NT2/D1 (cell line): ENCODE data around the gene F2RL1.

Source experiments
- DNase-seq: peaks from one replicate; pipeline ENCODE4 v3.0.0-alpha.2; 2011; ENCODE audit warnings: low read depth, low spot score
- H3K27me3 ChIP-seq: 2 replicates; pipeline ENCODE4 v1.6.0; 2011; ENCODE audit warnings: mild to moderate bottlenecking; ENCODE audit not compliant: insufficient read length, insufficient read depth
- H3K36me3 ChIP-seq: 2 replicates; pipeline ENCODE4 v1.6.1; 2011; ENCODE audit warnings: mild to moderate bottlenecking, low read length, mixed read lengths; ENCODE audit not compliant: insufficient read depth, insufficient read length
- H3K4me1 ChIP-seq: 2 replicates; pipeline ENCODE4 v1.5.1; 2011; ENCODE audit not compliant: insufficient read depth, insufficient read length
- H3K4me3 ChIP-seq: 2 replicates; pipeline ENCODE4 v1.5.1; 2011; ENCODE audit warnings: low read depth; ENCODE audit not compliant: insufficient read length
- H3K9ac ChIP-seq: 2 replicates; pipeline ENCODE4 v1.6.0; 2011; ENCODE audit warnings: low read depth; ENCODE audit not compliant: insufficient read length
- H3K9me3 ChIP-seq: 2 replicates; pipeline ENCODE4 v1.5.1; 2011; ENCODE audit warnings: mild to moderate bottlenecking, low read length; ENCODE audit not compliant: insufficient read depth
- SUZ12 ChIP-seq: IDR thresholded peaks from 2 replicates; pipeline ENCODE4 v1.6.1; 2011; ENCODE audit not compliant: insufficient read length, insufficient read depth; ENCODE audit errors: extremely low read depth
- YY1 ChIP-seq: IDR thresholded peaks from 2 replicates; pipeline ENCODE4 v1.6.1; 2011; ENCODE audit not compliant: insufficient read length, insufficient read depth
- ZNF274 ChIP-seq: IDR thresholded peaks from 2 replicates; pipeline ENCODE4 v1.6.1; 2011; ENCODE audit warnings: mild to moderate bottlenecking, low read depth, low read length

The F2RL1 gene

GRCh38 chr5:76838481-76839261, 19.8 kb downstream of the F2RL1 start:
- Histone ChIP-seq H3K9ac (no peak overlapping the region), H3K4me1 (no peaks in the 10 kb centered on the region), H3K36me3 (peaks cover 11% of the 10 kb centered on the region), H3K9me3 (no peaks in the 10 kb centered on the region), H3K4me3 (no peak overlapping the region), H3K27me3 (no peaks in the 10 kb centered on the region)
- DNase-seq, result no peak
- TF ChIP-seq YY1 (no peak), ZNF274 (no peak), SUZ12 (no peak)

- Histone ChIP-seq H3K36me3 (peaks cover 2% of the 10 kb centered on the region), H3K4me3 (no peak overlapping the region), H3K27me3 (no peaks in the 10 kb centered on the region), H3K9me3 (peaks cover 7% of the 10 kb centered on the region; the same call in 1 of the 2 replicates), H3K9ac (no peak overlapping the region), H3K4me1 (no peaks in the 10 kb centered on the region)
- DNase-seq, result no peak
- TF ChIP-seq YY1 (no peak), SUZ12 (no peak), ZNF274 (no peak)
Observed at GRCh38 chr5:76841361-76841760, 22.5 kb downstream of the F2RL1 start.

DNA sequence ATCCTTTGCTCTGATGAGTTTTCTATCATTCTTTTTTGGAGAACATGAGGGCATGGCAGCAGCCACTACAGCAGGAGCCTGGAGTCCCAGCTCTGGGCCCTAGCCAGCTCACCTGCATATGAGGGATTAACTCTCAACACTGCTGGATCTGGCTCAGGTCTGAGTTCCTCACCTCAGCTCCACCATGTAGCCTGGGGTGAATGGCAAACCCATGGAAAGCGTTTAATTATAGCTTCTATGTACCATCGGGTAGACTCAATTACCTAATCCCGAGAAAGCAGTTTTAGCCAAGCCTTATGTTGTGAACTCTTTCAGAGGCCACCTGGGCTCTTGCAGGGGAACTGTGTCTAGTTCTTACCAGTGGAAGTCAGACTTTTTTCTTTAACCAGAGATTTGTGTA, 27.1 kb downstream of the F2RL1 start:
- H3K9ac ChIP-seq, result no peak overlapping the region
- peaks cover 7% of the 10 kb centered on the region; the same call in 1 of the 2 replicates for H3K9me3 ChIP-seq
- no peak for TF ChIP-seq ZNF274
- TF ChIP-seq YY1, result no peak
- no peak for TF ChIP-seq SUZ12
- H3K36me3 ChIP-seq, result no peaks in the 10 kb centered on the region
- no peak for DNase-seq
- no peak overlapping the region for H3K4me3 ChIP-seq
- H3K27me3 ChIP-seq, result no peaks in the 10 kb centered on the region
- H3K4me1 ChIP-seq, result no peaks in the 10 kb centered on the region

DNA sequence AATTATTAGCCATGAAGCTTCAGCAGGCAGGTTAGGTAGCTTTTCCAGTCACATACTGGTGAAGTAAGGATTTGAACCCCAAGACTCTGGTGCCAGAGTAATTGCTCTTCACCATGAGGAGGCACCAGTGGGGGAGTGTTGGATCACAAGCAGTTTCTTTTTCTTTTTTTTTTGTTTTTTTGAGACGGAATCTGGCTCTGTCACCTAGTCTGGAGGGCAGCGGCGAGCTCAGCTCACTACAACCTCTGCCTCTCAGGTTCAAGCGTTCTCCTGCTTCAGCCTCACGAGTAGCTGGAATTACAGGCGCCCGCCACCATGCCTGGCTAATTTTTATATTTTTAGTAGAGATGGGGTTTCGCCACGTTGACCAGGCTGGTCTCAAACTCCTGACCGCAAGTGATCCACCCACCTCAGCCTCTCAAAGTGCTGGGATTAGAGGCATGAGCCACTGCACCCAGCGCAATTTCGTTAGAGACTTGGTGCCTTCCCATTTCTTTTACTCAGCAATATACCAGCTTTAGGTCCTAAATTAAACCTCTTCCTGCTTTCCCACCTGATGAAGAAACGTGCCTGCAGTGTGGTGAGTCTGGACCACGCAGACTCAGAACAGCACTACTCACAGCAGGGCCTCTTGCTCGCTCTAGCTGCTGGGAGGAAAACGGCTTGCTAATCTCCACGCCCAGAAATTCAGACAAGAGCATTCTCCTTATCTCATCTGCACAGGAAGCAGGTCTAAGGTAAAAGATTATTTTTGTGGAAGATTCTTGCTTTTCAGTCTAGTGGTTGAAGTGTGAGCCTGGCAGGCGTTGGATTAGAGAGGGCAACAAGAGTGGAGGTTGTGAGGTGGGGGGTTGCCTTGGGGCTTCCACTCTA, 30.8 kb downstream of the F2RL1 start, which contains the start of gene S100Z:
Gene S100Z, plus strand, starts transcription at position 596 of the 873 bp plus-strand sequence. CDS start 25,346 bp downstream, outside the sequence.
- Histone ChIP-seq H3K4me1 (no peaks in the 10 kb centered on the region), H3K9ac (no peak within 1 kb of the TSS), H3K27me3 (no peaks in the 10 kb centered on the region), H3K4me3 (no peak within 1 kb of the TSS), H3K36me3 (no peaks in the 10 kb centered on the region), H3K9me3 (peaks cover 23% of the 10 kb centered on the region; the same call in 1 of the 2 replicates)
- TF ChIP-seq SUZ12 (no peak), YY1 (no peak), ZNF274 (no peak)
- no peak for DNase-seq

DNA sequence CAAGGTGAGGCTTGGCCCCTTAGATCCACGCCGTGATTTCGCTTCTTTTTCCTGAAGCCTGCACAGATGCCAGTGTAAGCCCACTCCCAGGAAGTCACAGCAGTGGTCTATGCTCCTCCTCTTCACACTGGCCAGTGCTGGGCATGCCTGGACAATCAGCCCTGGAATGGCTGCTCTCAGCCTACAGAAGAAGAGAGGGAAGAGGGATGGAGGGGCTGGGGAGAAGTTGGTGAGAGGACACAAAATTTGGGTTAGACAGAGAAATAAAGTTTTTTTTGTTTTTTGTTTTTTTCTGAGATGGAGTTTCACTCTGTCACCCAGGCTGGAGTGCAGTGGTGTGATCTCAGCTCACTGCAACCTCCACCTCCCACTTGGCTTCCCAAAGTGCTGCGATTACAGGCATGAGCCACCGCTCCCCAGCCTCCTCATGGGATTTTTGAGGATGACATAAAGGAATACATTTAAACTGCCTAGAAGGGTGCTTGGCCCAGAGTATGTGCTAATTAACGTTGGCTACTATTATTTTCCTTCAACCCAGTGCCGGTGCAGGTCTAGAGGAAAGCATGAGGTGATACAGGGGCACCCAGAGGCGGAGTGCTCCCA, 31.8 kb downstream of the F2RL1 start:
- DNase-seq, result no peak
- peaks cover 2% of the 10 kb centered on the region for H3K4me1 ChIP-seq
- peaks cover 31% of the 10 kb centered on the region; the same call in 1 of the 2 replicates for H3K9me3 ChIP-seq
- H3K36me3 ChIP-seq, result no peaks in the 10 kb centered on the region
- H3K9ac ChIP-seq, result no peak overlapping the region
- no peak overlapping the region for H3K4me3 ChIP-seq
- H3K27me3 ChIP-seq, result no peaks in the 10 kb centered on the region
- TF ChIP-seq SUZ12 (no peak), ZNF274 (no peak), YY1 (no peak)

GRCh38 chr5:76851728-76852369, 33.0 kb downstream of the F2RL1 start:
- H3K36me3 ChIP-seq, result no peaks in the 10 kb centered on the region
- peaks cover 38% of the 10 kb centered on the region; the same call in 1 of the 2 replicates for H3K9me3 ChIP-seq
- no peak for DNase-seq
- H3K4me1 ChIP-seq, result peaks cover 2% of the 10 kb centered on the region
- H3K9ac ChIP-seq, result no peak overlapping the region
- TF ChIP-seq ZNF274 (no peak), YY1 (no peak), SUZ12 (no peak)
- no peak overlapping the region for H3K4me3 ChIP-seq
- no peaks in the 10 kb centered on the region for H3K27me3 ChIP-seq
